ENCODE data around the gene TRMT1L. TPM values are rescaled to one million over a fixed set of nuclear protein-coding genes. Genes with fewer than 3 reads are reported as not detected.

The TRMT1L gene
- polyA plus RNA-seq, 1 donor (not counting 4 experiments of a cell fraction or from before 2014, with no cell fraction given): 34.5 TPM

- H3K27ac ChIP-seq (ENCODE audit: control insufficient read depth, insufficient read depth, low read length): no peak overlapping the region
- FAIRE-seq (no peak), DNase-seq (ENCODE audit: low read depth, low spot score) (no peak)
- dilution Hi-C loops (cut with MboI; ENCODE audit: extremely low pct_ligation_motif_present, low sequenced_read_pairs): no loop called here
- no peaks in the 10 kb centered on the region for H4K20me1 ChIP-seq (ENCODE audit: control insufficient read depth, extremely low read depth, insufficient read depth, low read length)
- H3K27me3 ChIP-seq (ENCODE audit: control insufficient read depth, extremely low read depth, insufficient read depth, low read length): no peaks in the 10 kb centered on the region
- H3K4me3 ChIP-seq (ENCODE audit: control insufficient read depth in 2 of 3, extremely low read depth in 1 of 3, insufficient read depth in 2 of 3, low read depth in 1 of 3, low read length in 3 of 3): no peak overlapping the region
- peaks cover 2% of the 10 kb centered on the region for H3K4me1 ChIP-seq (ENCODE audit: control insufficient read depth, extremely low read depth, insufficient read depth, low read length)
- H3K9me3 ChIP-seq (ENCODE audit: control insufficient read depth, low read depth, low read length): no peaks in the 10 kb centered on the region
- no peaks in the 10 kb centered on the region for H3K36me3 ChIP-seq (ENCODE audit: control insufficient read depth in 2 of 2, extremely low read depth in 1 of 2, insufficient read depth in 2 of 2, low read length in 2 of 2)
- H3K4me2 ChIP-seq (ENCODE audit: control insufficient read depth, extremely low read depth, insufficient read depth, low read depth, low read length): no peak overlapping the region
- TF ChIP-seq, protein P1, sequence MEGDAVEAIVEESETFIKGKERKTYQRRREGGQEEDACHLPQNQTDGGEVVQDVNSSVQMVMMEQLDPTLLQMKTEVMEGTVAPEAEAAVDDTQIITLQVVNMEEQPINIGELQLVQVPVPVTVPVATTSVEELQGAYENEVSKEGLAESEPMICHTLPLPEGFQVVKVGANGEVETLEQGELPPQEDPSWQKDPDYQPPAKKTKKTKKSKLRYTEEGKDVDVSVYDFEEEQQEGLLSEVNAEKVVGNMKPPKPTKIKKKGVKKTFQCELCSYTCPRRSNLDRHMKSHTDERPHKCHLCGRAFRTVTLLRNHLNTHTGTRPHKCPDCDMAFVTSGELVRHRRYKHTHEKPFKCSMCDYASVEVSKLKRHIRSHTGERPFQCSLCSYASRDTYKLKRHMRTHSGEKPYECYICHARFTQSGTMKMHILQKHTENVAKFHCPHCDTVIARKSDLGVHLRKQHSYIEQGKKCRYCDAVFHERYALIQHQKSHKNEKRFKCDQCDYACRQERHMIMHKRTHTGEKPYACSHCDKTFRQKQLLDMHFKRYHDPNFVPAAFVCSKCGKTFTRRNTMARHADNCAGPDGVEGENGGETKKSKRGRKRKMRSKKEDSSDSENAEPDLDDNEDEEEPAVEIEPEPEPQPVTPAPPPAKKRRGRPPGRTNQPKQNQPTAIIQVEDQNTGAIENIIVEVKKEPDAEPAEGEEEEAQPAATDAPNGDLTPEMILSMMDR (optimal IDR thresholded peaks at IDR 0.05 in 1 of 3, IDR thresholded peaks at IDR 0.05 in 1 of 3, conservative IDR thresholded peaks at IDR 0.05 in 1 of 3; ENCODE audit: extremely low read depth in 1 of 3, insufficient read depth in 2 of 3, low read length in 3 of 3): no peak
- TF ChIP-seq EZH2 (IDR thresholded peaks at IDR 0.05; ENCODE audit: low read length): no peak
- H2AFZ ChIP-seq (ENCODE audit: control insufficient read depth, low read length): no peak overlapping the region
- H3K9ac ChIP-seq (ENCODE audit: control insufficient read depth, extremely low read depth, insufficient read depth, low read length): no peak overlapping the region
- no peaks in the 10 kb centered on the region for H3K9me1 ChIP-seq (ENCODE audit: control insufficient read depth, extremely low read depth, insufficient read depth, low read length)
- peaks cover 29% of the 10 kb centered on the region for H3K79me2 ChIP-seq (ENCODE audit: control insufficient read depth, insufficient read depth, low read length)
Measured at GRCh38 chr1:185074307-185074706, 82.4 kb downstream of the TRMT1L start.

DNA sequence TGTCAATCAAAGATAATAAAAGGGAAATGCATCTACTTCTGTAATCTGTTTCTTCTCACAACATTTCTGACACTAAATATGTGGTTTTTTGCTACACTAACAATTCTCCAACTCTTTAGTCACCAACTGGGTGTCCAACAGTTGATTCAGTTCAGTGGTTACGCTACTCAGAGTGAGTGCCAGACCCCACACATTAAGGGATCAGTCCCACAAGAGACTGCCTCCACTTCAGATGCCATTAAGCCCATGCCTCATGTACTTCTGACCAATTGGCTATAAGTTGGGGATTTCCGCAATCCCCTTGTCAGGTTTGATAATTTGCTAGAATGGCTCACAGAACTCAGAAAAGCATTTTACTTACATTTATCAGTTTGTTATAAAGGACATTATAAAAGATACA, 83.0 kb downstream of the TRMT1L start:
- H3K9ac ChIP-seq (ENCODE audit: control insufficient read depth, extremely low read depth, insufficient read depth, low read length): no peak overlapping the region
- no peaks in the 10 kb centered on the region for H3K36me3 ChIP-seq (ENCODE audit: control insufficient read depth in 2 of 2, extremely low read depth in 1 of 2, insufficient read depth in 2 of 2, low read length in 2 of 2)
- FAIRE-seq: no peak
- DNase-seq (ENCODE audit: low read depth, low spot score): no peak
- no peak overlapping the region for H2AFZ ChIP-seq (ENCODE audit: control insufficient read depth, low read length)
- dilution Hi-C loops (cut with MboI; ENCODE audit: extremely low pct_ligation_motif_present, low sequenced_read_pairs): no loop called here
- H3K4me1 ChIP-seq (ENCODE audit: control insufficient read depth, extremely low read depth, insufficient read depth, low read length): peaks cover 2% of the 10 kb centered on the region
- no peaks in the 10 kb centered on the region for H3K9me3 ChIP-seq (ENCODE audit: control insufficient read depth, low read depth, low read length)
- H3K4me3 ChIP-seq (ENCODE audit: control insufficient read depth in 2 of 3, extremely low read depth in 1 of 3, insufficient read depth in 2 of 3, low read depth in 1 of 3, low read length in 3 of 3): no peak overlapping the region
- TF ChIP-seq EZH2 (IDR thresholded peaks at IDR 0.05; ENCODE audit: low read length): no peak
- TF ChIP-seq, protein P1 (optimal IDR thresholded peaks at IDR 0.05 in 1 of 3, IDR thresholded peaks at IDR 0.05 in 1 of 3, conservative IDR thresholded peaks at IDR 0.05 in 1 of 3; ENCODE audit: extremely low read depth in 1 of 3, insufficient read depth in 2 of 3, low read length in 3 of 3): no peak
- no peak overlapping the region for H3K27ac ChIP-seq (ENCODE audit: control insufficient read depth, insufficient read depth, low read length)
- no peak overlapping the region for H3K4me2 ChIP-seq (ENCODE audit: control insufficient read depth, extremely low read depth, insufficient read depth, low read depth, low read length)
- no peaks in the 10 kb centered on the region for H4K20me1 ChIP-seq (ENCODE audit: control insufficient read depth, extremely low read depth, insufficient read depth, low read length)
- H3K27me3 ChIP-seq (ENCODE audit: control insufficient read depth, extremely low read depth, insufficient read depth, low read length): no peaks in the 10 kb centered on the region
- peaks cover 31% of the 10 kb centered on the region for H3K79me2 ChIP-seq (ENCODE audit: control insufficient read depth, insufficient read depth, low read length)
- no peaks in the 10 kb centered on the region for H3K9me1 ChIP-seq (ENCODE audit: control insufficient read depth, extremely low read depth, insufficient read depth, low read length)
